GM12873 (cell line): ENCODE measurements around the gene SLC1A4.

ENCODE experiments used
- TF ChIP-seq, protein P1 (sequence below): IDR thresholded peaks from 2 replicates; pipeline ENCODE4 v1.5.1; 2012; ENCODE audit warnings: low read depth, mild to moderate bottlenecking, moderate library complexity, low read length, control low read depth; ENCODE audit not compliant: insufficient read depth; ENCODE audit errors: missing control alignments

SLC1A4 gene

GRCh38 chr2:64970495-64970894 is 18.7 kb upstream of the SLC1A4 start:
- TF ChIP-seq, protein P1, sequence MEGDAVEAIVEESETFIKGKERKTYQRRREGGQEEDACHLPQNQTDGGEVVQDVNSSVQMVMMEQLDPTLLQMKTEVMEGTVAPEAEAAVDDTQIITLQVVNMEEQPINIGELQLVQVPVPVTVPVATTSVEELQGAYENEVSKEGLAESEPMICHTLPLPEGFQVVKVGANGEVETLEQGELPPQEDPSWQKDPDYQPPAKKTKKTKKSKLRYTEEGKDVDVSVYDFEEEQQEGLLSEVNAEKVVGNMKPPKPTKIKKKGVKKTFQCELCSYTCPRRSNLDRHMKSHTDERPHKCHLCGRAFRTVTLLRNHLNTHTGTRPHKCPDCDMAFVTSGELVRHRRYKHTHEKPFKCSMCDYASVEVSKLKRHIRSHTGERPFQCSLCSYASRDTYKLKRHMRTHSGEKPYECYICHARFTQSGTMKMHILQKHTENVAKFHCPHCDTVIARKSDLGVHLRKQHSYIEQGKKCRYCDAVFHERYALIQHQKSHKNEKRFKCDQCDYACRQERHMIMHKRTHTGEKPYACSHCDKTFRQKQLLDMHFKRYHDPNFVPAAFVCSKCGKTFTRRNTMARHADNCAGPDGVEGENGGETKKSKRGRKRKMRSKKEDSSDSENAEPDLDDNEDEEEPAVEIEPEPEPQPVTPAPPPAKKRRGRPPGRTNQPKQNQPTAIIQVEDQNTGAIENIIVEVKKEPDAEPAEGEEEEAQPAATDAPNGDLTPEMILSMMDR, result no peak

GRCh38 chr2:64972426-64972825 is 16.8 kb upstream of the SLC1A4 start:
- TF ChIP-seq, protein P1, result no peak

DNA sequence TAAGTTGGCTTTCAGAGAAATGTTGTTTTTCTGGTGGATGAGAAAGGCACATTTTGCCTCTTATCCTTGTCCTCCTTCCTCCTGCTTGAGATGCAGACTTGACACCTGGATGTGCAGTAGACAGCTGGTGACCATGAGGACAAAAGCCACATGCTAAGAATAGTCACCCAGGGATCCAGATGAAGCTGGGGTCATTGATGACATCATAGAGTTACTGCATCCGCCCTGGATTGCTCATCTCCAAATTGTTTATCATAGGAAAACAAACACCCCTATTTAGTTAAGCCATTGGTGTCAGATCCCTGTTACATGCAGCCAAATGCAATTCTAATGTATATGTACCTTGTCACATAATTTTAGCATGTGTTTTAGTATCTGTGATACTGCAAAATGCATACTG is 16.3 kb upstream of the SLC1A4 start:
- TF ChIP-seq, protein P1, result no peak

DNA sequence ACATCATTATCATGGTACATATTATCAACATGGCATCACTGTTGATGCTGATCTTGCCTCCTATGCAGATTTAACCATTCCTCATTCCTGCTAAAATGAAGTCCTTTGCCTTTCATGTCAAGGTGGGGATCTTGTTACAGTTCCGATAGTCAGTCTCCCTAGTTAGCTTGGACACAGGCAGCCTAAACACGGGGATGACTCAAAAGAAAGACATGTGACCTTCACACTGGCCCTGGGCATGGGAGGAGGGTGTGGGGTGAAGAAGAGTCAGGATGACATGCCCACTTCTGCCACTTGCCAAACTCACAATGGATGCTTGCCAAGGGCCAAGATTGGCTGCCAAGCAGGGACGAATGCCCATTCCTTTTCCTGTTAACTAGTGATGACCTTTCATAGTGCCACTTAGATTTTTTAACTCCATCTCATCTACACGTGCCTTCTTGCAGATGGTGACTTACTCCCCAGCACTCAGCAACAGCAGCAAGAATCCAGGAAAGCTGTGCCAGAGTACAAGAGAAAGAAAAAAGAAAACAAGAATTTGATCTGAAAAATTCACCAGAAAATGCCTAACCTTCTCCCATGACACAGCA is 13.9 kb upstream of the SLC1A4 start:
- TF ChIP-seq, protein P1, result no peak

DNA sequence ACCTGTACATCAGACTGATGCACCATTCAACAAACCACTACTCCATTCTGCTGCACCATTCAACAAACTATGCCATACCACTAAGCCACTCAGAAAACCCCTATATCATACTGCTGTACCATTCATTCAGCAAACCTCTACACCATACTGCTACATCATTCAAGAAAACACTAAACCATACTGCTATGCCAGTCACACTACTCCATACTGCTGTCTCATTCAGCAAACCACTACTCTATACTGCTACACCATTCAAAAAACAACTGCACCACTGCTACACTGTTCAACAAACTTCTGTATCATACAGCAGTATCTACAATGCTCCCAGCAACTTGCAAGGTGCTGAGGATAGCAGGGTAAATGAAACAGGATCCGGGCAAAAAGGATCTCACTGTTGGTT is 12.9 kb upstream of the SLC1A4 start:
- TF ChIP-seq, protein P1, result no peak

DNA sequence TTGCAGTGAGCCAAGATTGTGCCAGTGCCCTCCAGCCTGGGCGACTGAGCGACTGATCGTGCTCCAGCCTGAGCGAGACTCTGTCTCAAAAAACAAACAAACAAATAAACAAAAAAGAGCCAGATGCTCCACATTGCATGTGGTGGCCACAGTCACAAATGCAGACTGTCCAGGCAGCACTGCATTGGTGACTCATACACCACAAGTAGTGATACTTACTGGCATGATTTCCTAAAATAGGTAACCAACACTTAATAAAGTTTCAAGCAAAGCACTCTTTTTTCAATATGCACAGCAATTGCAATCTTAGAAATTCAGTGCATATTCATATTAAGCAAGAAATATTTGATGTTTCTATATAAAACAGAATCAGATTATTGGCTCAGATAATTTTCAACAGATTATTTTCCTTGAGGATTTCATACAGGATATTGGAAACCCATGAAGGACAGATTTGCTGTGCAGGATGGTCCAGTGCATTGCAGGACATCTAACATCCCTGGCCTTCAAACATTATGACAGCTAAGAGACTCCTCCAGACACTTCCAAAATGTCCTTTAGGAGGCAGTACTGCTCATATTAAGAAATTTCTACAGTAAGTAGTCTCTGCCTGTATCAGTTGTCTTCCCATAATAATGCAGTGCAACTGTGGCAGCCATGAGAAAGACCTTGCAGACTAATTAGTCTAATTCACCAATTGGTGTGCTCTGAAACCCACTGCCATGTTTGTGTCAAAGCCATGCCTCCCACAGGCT is 10.5 kb upstream of the SLC1A4 start:
- TF ChIP-seq, protein P1, result peak; percentile 46

DNA sequence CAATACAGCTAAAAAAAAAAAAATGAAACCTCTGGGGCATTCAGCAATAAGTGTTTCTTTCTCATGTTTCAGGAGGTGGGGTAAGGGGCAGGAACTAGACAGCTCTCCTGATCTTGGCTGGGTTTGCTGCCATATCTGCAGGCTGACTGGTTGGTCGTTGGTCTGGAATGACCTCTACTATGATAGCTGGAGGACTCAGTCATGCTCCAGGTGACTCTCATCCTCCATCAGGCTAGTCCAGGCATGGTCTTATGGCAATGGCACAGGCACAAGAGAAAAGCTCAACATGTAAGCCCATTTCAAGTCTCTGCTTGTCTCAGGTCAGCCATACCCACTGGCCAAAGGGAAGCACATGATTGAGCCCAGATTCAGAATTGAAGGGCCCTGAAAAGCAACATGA is 9.5 kb upstream of the SLC1A4 start:
- TF ChIP-seq, protein P1, result no peak
